Mesendoderm (in vitro differentiated cells): Measurements from ENCODE around the gene CTSF.
A peak's percentile ranks its signal among the peaks of the same experiment; 100 is the strongest.

Experiments
- DNase-seq: peaks from one replicate; pipeline ENCODE4 v3.0.0; 2013
- H2AK5ac ChIP-seq: 2 replicates; pipeline ENCODE4 v1.6.1; 2013; ENCODE audit warnings: low read length, inconsistent platforms
- H2BK120ac ChIP-seq: 2 replicates; pipeline ENCODE4 v1.6.1; 2013; ENCODE audit warnings: low read depth, mild to moderate bottlenecking, low read length, moderate library complexity, mixed read lengths
- H2BK15ac ChIP-seq: replicated peaks from 2 replicates; pipeline ENCODE4 v1.6.1; 2013; ENCODE audit warnings: low read depth, mild to moderate bottlenecking, moderate library complexity
- H2BK5ac ChIP-seq: 2 replicates; pipeline ENCODE4 v1.6.1; 2013; ENCODE audit warnings: low read length, inconsistent platforms
- H3K18ac ChIP-seq: 2 replicates; pipeline ENCODE4 v1.6.1; 2013; ENCODE audit warnings: mild to moderate bottlenecking, low read length, mixed read lengths
- H3K23ac ChIP-seq: one replicate; pipeline ENCODE4 v1.6.1; 2013; ENCODE audit warnings: low read length
- H3K27ac ChIP-seq: 2 replicates; pipeline ENCODE4 v1.5.1; 2013; ENCODE audit warnings: low read depth, mild to moderate bottlenecking, inconsistent platforms, low read length, moderate library complexity
- H3K27me3 ChIP-seq: 2 replicates; pipeline ENCODE4 v1.6.1; 2013; ENCODE audit warnings: low read length, control low read depth, mild to moderate bottlenecking, inconsistent platforms; ENCODE audit not compliant: insufficient read depth, poor library complexity
- H3K36me3 ChIP-seq: 2 replicates; pipeline ENCODE4 v1.6.1; 2013; ENCODE audit warnings: low read length, inconsistent platforms; ENCODE audit not compliant: control insufficient read depth, insufficient read depth
- H3K4ac ChIP-seq: one replicate; pipeline ENCODE4 v1.6.1; 2013; ENCODE audit warnings: low read depth, mild to moderate bottlenecking, low read length, moderate library complexity
- H3K4me1 ChIP-seq: 2 replicates; pipeline ENCODE4 v1.6.1; 2013; ENCODE audit warnings: low read depth, low read length, inconsistent platforms; ENCODE audit not compliant: control insufficient read depth
- H3K4me2 ChIP-seq: 2 replicates; pipeline ENCODE4 v1.6.1; 2013; ENCODE audit warnings: low read length
- H3K4me3 ChIP-seq: 2 replicates; pipeline ENCODE4 v1.5.1; 2013; ENCODE audit warnings: mild to moderate bottlenecking, low read length
- H3K56ac ChIP-seq: one replicate; pipeline ENCODE4 v1.6.1; 2013; ENCODE audit warnings: low read length
- H3K79me1 ChIP-seq: 2 replicates; pipeline ENCODE4 v1.6.1; 2013; ENCODE audit warnings: low read length, inconsistent platforms
- H3K79me2 ChIP-seq: 2 replicates; pipeline ENCODE4 v1.6.1; 2013; ENCODE audit warnings: mild to moderate bottlenecking, low read length; ENCODE audit not compliant: control insufficient read depth, insufficient read depth
- H3K9ac ChIP-seq: 2 replicates; pipeline ENCODE4 v1.6.1; 2013; ENCODE audit warnings: low read length, inconsistent platforms
- H4K5ac ChIP-seq: one replicate; pipeline ENCODE4 v1.6.1; 2013; ENCODE audit warnings: low read length
- H4K8ac ChIP-seq: one replicate; pipeline ENCODE4 v1.6.1; 2013; ENCODE audit warnings: low read depth, mild to moderate bottlenecking, control low read depth, low read length, moderate library complexity
- WGBS: extraction: QIAGEN DNeasy Blood & Tissue Kit; methylation state at CpG from one replicate; pipeline ENCODE4 v1.1.7; 2013; ENCODE audit warnings: low lambda C conversion rate, missing lambda C conversion rate; ENCODE audit not compliant: insufficient coverage; ENCODE audit errors: extremely low coverage; 5-methylcytosine and 5-hydroxymethylcytosine counted together

The CTSF gene

DNA sequence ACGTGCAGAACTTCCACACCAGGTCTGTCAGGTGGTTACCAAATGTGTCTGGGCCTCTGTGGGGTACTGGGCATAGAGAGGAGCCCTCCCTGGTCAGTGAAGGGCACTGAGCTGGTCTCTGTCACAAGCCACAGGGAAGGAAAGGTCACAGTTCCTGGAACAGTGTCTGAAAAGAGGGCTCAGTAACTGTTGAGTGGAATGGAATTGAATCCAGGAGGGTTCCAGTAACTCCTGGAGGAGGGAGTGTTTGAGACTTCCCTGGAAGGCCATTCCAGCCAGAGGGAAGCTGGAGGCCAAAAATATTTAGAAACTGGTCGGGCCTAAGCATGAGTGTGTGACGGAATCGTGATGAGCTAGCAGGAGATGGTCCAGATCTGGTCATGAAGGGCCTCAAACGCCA, 13.8 kb downstream of the CTSF start:
- H3K4ac ChIP-seq = no peak overlapping the region
- WGBS = no CpG with 5 or more reads among the region's 5 CpGs
- no peak overlapping the region for H3K9ac ChIP-seq
- H3K4me3 ChIP-seq = no peak overlapping the region
- H2BK5ac ChIP-seq = no peak overlapping the region
- H3K4me2 ChIP-seq = no peak overlapping the region
- no peaks in the 10 kb centered on the region for H3K4me1 ChIP-seq
- H3K27me3 ChIP-seq = no peaks in the 10 kb centered on the region
- H3K56ac ChIP-seq = no peak overlapping the region
- no peak overlapping the region for H3K27ac ChIP-seq
- no peak overlapping the region for H3K23ac ChIP-seq
- no peak overlapping the region for H2BK120ac ChIP-seq
- H2AK5ac ChIP-seq = no peak overlapping the region
- no peaks in the 10 kb centered on the region for H3K36me3 ChIP-seq
- no peak for DNase-seq
- no peak overlapping the region for H3K18ac ChIP-seq
- H4K8ac ChIP-seq = no peak overlapping the region
- H3K79me2 ChIP-seq = no peaks in the 10 kb centered on the region
- H2BK15ac ChIP-seq = no peak overlapping the region
- H3K79me1 ChIP-seq = no peaks in the 10 kb centered on the region
- H4K5ac ChIP-seq = no peak overlapping the region

DNA sequence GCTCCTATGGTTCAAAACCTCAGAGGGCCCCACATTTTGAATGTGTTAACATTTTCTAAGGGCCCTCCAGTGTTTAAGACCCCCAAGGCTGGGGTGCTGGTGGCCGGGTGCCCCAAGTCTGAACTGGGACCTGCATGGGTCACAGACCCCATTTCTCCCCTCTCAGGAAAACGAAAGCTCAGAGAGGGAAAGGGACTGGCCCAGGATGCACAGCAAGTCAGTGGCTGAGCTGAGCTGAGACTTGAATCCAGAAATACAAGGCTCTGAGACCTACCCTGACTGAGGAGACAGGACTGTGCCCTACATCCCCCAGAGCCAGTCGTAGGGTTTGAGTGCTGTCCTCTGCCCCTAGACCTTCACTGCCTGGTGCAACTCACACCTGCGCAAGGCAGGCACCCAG, 17.5 kb downstream of the CTSF start:
- no peak overlapping the region for H3K4me3 ChIP-seq
- H3K56ac ChIP-seq = no peak overlapping the region
- H2BK15ac ChIP-seq = no peak overlapping the region
- H3K79me2 ChIP-seq = no peaks in the 10 kb centered on the region
- H3K4me2 ChIP-seq = no peak overlapping the region
- H3K18ac ChIP-seq = no peak overlapping the region
- no peak overlapping the region for H3K23ac ChIP-seq
- no peak overlapping the region for H4K5ac ChIP-seq
- no peak overlapping the region for H3K27ac ChIP-seq
- H2BK120ac ChIP-seq = no peak overlapping the region
- no peaks in the 10 kb centered on the region for H3K27me3 ChIP-seq
- no peak overlapping the region for H3K4ac ChIP-seq
- no CpG with 5 or more reads among the region's 4 CpGs for WGBS
- no peak overlapping the region for H2BK5ac ChIP-seq
- H3K36me3 ChIP-seq = no peaks in the 10 kb centered on the region
- no peak overlapping the region for H3K9ac ChIP-seq
- H3K79me1 ChIP-seq = no peaks in the 10 kb centered on the region
- no peak overlapping the region for H2AK5ac ChIP-seq
- H3K4me1 ChIP-seq = no peaks in the 10 kb centered on the region
- DNase-seq = no peak
- H4K8ac ChIP-seq = no peak overlapping the region

DNA sequence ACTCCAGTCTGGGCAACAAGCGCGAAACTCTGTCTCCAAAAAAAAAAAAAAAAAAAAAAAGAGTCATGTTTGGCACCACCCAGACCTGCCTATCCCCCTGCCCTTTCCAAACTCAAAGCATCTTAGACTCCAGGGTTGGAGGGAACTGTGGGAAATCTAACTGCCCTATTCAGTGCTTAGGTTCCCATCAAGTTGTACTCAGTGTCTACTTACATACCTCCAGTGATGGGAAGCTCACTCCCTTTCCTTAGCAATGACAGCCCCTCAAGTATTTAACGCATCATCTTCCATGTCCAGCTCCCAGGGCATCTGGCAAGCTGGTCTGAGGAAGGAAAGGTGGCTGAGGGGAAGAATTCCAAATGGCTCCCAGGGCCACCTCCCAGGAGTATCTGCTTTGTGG, 18.7 kb downstream of the CTSF start:
- no peak overlapping the region for H3K23ac ChIP-seq
- no peaks in the 10 kb centered on the region for H3K27me3 ChIP-seq
- no peak overlapping the region for H3K4ac ChIP-seq
- H2BK5ac ChIP-seq = no peak overlapping the region
- H3K56ac ChIP-seq = no peak overlapping the region
- H2BK15ac ChIP-seq = no peak overlapping the region
- no CpG with 5 or more reads among the region's 3 CpGs for WGBS
- no peak overlapping the region for H4K5ac ChIP-seq
- DNase-seq = no peak
- no peak overlapping the region for H2AK5ac ChIP-seq
- no peaks in the 10 kb centered on the region for H3K79me1 ChIP-seq
- no peaks in the 10 kb centered on the region for H3K4me1 ChIP-seq
- H4K8ac ChIP-seq = no peak overlapping the region
- no peak overlapping the region for H3K27ac ChIP-seq
- H2BK120ac ChIP-seq = no peak overlapping the region
- no peaks in the 10 kb centered on the region for H3K79me2 ChIP-seq
- H3K9ac ChIP-seq = no peak overlapping the region
- no peak overlapping the region for H3K18ac ChIP-seq
- no peaks in the 10 kb centered on the region for H3K36me3 ChIP-seq
- H3K4me3 ChIP-seq = no peak overlapping the region
- no peak overlapping the region for H3K4me2 ChIP-seq

DNA sequence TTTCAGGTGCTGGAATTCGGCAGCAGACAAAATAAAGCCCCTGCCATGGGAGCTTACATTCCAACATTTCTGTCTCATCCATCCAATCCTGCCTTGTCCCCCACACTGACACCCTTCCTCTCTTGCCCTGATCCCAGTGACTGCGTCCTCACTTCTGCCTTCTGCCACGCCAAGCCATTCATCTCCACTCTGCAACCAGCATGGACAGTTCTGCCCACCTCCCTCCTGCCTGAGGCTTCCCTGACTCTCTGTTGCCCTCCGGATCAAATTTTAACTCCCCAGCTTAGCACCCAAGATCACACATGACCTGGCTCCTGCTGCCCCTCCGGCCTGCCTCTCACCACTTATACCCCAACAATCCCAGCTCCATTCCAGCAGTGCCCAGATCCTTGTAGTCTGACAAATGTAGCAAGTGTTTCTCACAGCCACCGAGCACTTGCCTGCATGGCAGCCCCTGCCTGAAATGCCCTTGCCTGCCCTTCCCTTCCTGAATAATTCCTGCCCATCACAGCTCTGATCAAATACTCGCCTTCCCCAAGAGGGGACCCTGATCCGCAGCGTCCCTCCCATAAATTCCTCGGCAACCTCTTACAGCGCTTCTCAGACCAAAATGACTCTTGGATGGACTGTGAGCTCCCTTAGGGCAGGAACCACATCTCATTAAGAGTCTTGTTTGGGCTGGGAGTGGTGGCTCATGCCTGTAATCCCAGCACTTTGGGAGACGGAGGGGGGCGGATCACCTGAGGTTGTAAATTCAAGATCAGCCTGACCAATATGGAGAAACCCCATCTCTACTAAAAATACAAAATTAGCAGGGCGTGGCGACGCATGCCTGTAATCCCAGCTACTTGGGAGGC, 19.4 kb downstream of the CTSF start:
- no peaks in the 10 kb centered on the region for H3K4me1 ChIP-seq
- H2BK5ac ChIP-seq = no peak overlapping the region
- no peaks in the 10 kb centered on the region for H3K79me2 ChIP-seq
- no peak overlapping the region for H2BK120ac ChIP-seq
- H3K27me3 ChIP-seq = no peaks in the 10 kb centered on the region
- H3K36me3 ChIP-seq = no peaks in the 10 kb centered on the region
- no peak overlapping the region for H3K18ac ChIP-seq
- H3K4me3 ChIP-seq = no peak overlapping the region
- H3K56ac ChIP-seq = no peak overlapping the region
- no peak overlapping the region for H3K9ac ChIP-seq
- no peak overlapping the region for H4K5ac ChIP-seq
- H2AK5ac ChIP-seq = no peak overlapping the region
- WGBS = no CpG with 5 or more reads among the region's 16 CpGs
- no peak overlapping the region for H3K4me2 ChIP-seq
- H2BK15ac ChIP-seq = no peak overlapping the region
- H3K79me1 ChIP-seq = no peaks in the 10 kb centered on the region
- H3K27ac ChIP-seq = no peak overlapping the region
- H3K4ac ChIP-seq = no peak overlapping the region
- DNase-seq = peak; percentile 27
- H4K8ac ChIP-seq = no peak overlapping the region
- no peak overlapping the region for H3K23ac ChIP-seq

DNA sequence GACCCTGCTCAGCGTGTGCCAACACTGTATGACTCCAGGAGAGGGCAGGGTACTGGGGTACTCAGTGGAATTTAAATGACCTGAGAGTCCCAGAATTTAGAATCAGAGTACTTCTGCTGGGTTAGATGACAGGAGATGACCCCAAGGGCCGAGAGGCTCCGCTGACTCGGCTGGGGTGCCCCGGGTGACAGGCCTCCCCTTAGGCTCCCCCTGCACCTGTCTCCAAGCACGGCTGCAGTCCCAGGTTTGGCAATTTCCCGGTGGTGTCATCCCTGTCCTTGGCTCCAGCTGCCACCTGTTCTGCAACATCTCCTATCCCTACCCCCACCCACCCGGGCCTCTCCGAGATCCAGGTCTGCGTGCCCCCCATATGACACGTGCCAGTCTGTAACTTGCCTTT, 20.4 kb downstream of the CTSF start:
- Histone ChIP-seq H3K4me2 (no peak overlapping the region), H2BK15ac (no peak overlapping the region), H3K79me2 (no peaks in the 10 kb centered on the region), H3K36me3 (no peaks in the 10 kb centered on the region), H3K4me1 (no peaks in the 10 kb centered on the region), H3K9ac (no peak overlapping the region), H3K27ac (no peak overlapping the region), H3K27me3 (no peaks in the 10 kb centered on the region), H4K8ac (no peak overlapping the region), H2BK120ac (no peak overlapping the region), H3K4me3 (no peak overlapping the region), H4K5ac (no peak overlapping the region), H2BK5ac (no peak overlapping the region), H3K23ac (no peak overlapping the region), H3K56ac (no peak overlapping the region), H3K79me1 (no peaks in the 10 kb centered on the region), H3K4ac (no peak overlapping the region), H2AK5ac (no peak overlapping the region), H3K18ac (no peak overlapping the region)
- no CpG with 5 or more reads among the region's 11 CpGs for WGBS
- no peak for DNase-seq

DNA sequence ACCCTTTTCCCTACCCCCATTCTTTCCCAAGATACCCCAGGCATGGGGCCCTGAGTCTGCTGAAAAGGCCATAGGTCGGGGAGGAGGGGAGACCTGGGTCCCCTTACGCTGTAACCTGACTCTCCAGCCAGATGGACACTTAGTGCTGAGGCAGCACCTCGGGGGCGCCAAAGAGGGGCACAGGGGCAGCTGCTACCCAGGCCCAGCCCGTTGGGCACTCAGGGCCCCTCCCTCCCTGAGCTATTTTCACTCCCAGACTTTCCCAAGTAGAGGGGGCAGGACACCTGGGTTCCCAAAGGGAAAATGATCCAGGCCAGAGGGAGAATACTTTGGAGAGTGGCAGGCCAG, 20.8 kb downstream of the CTSF start:
- Histone ChIP-seq H2AK5ac (no peak overlapping the region), H4K5ac (no peak overlapping the region), H3K4me3 (no peak overlapping the region), H3K9ac (no peak overlapping the region), H3K79me1 (no peaks in the 10 kb centered on the region), H2BK120ac (no peak overlapping the region), H2BK15ac (no peak overlapping the region), H3K4me2 (no peak overlapping the region), H3K4me1 (no peaks in the 10 kb centered on the region), H4K8ac (no peak overlapping the region), H3K27me3 (no peaks in the 10 kb centered on the region), H3K56ac (no peak overlapping the region), H3K79me2 (no peaks in the 10 kb centered on the region), H2BK5ac (no peak overlapping the region), H3K36me3 (no peaks in the 10 kb centered on the region), H3K4ac (no peak overlapping the region), H3K18ac (no peak overlapping the region), H3K23ac (no peak overlapping the region), H3K27ac (no peak overlapping the region)
- no peak for DNase-seq
- no CpG with 5 or more reads among the region's 5 CpGs for WGBS
